Lung (tissue), 12 donors: ENCODE measurements around the gene PLPPR1. TPM values are rescaled to one million over a fixed set of nuclear protein-coding genes. Genes with fewer than 3 reads are reported as not detected.

Source experiments
- ATAC-seq: fragments of 200-7000 bp; cut with Tn5 transposase; one replicate; pipeline ENCODE4 v1.9.1; 2020; ENCODE audit warnings: moderate number of reproducible peaks; ENCODE audit not compliant: insufficient read depth, low FRiP score
- DNase-seq, 3 donors: peaks; one replicate each; pipeline ENCODE4 v3.0.0-alpha.2; 2013 to 2017
- H3K27ac ChIP-seq, 2 donors: one replicate each; pipeline ENCODE4 v1.5.1; 2013; ENCODE audit warnings: mild to moderate bottlenecking in 2 of 2, moderate library complexity in 2 of 2, control low read depth in 1 of 2, inconsistent platforms in 1 of 2, low read depth in 1 of 2, low read length in 1 of 2
- H3K27me3 ChIP-seq, 3 donors: one replicate each; pipeline ENCODE4 v1.5.1; 2013; ENCODE audit warnings: low read length in 2 of 3; ENCODE audit not compliant: control insufficient read depth in 3 of 3, insufficient read depth in 3 of 3
- H3K36me3 ChIP-seq, 4 donors: one replicate each; pipeline ENCODE4 v1.5.1; 2013; ENCODE audit warnings: low read length in 4 of 4, mild to moderate bottlenecking in 1 of 4, moderate library complexity in 1 of 4; ENCODE audit not compliant: control insufficient read depth in 4 of 4, insufficient read depth in 4 of 4
- H3K4me1 ChIP-seq, 5 donors: one replicate each; pipeline ENCODE4 v1.5.1; 2013; ENCODE audit warnings: low read length in 5 of 5, mild to moderate bottlenecking in 2 of 5, moderate library complexity in 1 of 5; ENCODE audit not compliant: control insufficient read depth in 5 of 5, insufficient read depth in 5 of 5
- H3K4me3 ChIP-seq: one replicate; pipeline ENCODE4 v1.5.1; 2013; ENCODE audit warnings: mild to moderate bottlenecking, control low read depth, moderate library complexity
- H3K9ac ChIP-seq, 2 donors: one replicate each; pipeline ENCODE4 v1.5.1; 2013; ENCODE audit warnings: low read length in 2 of 2, control low read depth in 1 of 2; ENCODE audit not compliant: insufficient read depth in 1 of 2
- H3K9me3 ChIP-seq, 4 donors: one replicate each; pipeline ENCODE4 v1.5.1; 2013; ENCODE audit warnings: low read length in 3 of 4, mild to moderate bottlenecking in 1 of 4, moderate library complexity in 1 of 4; ENCODE audit not compliant: control insufficient read depth in 4 of 4, insufficient read depth in 3 of 4
- CTCF ChIP-seq: IDR thresholded peaks from 2 replicates; pipeline ENCODE4 v1.5.1; 2012; ENCODE audit warnings: mild to moderate bottlenecking; ENCODE audit errors: control extremely low read depth, extremely low read depth
- WGBS, 2 donors: extraction: QIAGEN DNeasy Blood & Tissue Kit; methylation state at CpG; one replicate each; pipeline ENCODE4 v1.1.7; 2013; 5-methylcytosine and 5-hydroxymethylcytosine counted together
- polyA plus RNA-seq, 2 donors: library from polyadenylated mRNA; stranded (reverse); fragments of 200-250 nt; gene quantifications; one replicate each; pipeline ENCODE4 v1.2.1, GENCODE V29; 2013
- total RNA-seq, 2 donors: library from RNA; depleted of rRNA in 1 of 2; stranded (reverse); fragments of >200 nt in 1 of 2; gene quantifications; one replicate each; pipeline ENCODE4 v1.2.1, GENCODE V29; 2014 to 2021
- donor health status: control.
- donor health status: control.
- donor health status: Bipolar disorder and iron deficiency.
- donor health status: healthy.
- donor health status: DM: yes; HTN: yes; CAD: no.

Gene PLPPR1
- total and polyA plus RNA-seq, 4 donors = 0.91 to 8.4 (median 3.7) TPM

- Histone ChIP-seq H3K4me1 (no peaks in the 10 kb centered on the region), H3K9me3 (no peaks in the 10 kb centered on the region), H3K27ac (no peak overlapping the region), H3K27me3 (no peaks in the 10 kb centered on the region), H3K9ac (no peak overlapping the region), H3K4me3 (no peak overlapping the region), H3K36me3 (no peaks in the 10 kb centered on the region)
- TF ChIP-seq CTCF = no peak
- DNase-seq (peak in 1 of 3 donors; percentile 1), ATAC-seq (no peak)
- 49 to 74% methylated on average over 2 of the region's 2 CpGs for WGBS, 2 donors
These were observed 34.7 kb downstream of the PLPPR1 start for GRCh38 chr9:101063192-101063591.

GRCh38 chr9:101064206-101064605 lies 35.7 kb downstream of the PLPPR1 start:
- DNase-seq (no peak), ATAC-seq (no peak)
- Histone ChIP-seq H3K27me3 (no peaks in the 10 kb centered on the region), H3K9me3 (no peaks in the 10 kb centered on the region), H3K27ac (no peak overlapping the region), H3K36me3 (no peaks in the 10 kb centered on the region), H3K4me1 (no peaks in the 10 kb centered on the region), H3K4me3 (no peak overlapping the region), H3K9ac (no peak overlapping the region)
- TF ChIP-seq CTCF = no peak

GRCh38 chr9:101065930-101066329 lies 37.4 kb downstream of the PLPPR1 start:
- H3K4me3 ChIP-seq = no peak overlapping the region
- ATAC-seq (no peak), DNase-seq (no peak)
- no peak for TF ChIP-seq CTCF
- 84 to 86% methylated on average over 1 of the region's 1 CpG for WGBS, 2 donors
- H3K27me3 ChIP-seq = no peaks in the 10 kb centered on the region
- no peak overlapping the region for H3K27ac ChIP-seq
- no peaks in the 10 kb centered on the region for H3K36me3 ChIP-seq
- H3K9ac ChIP-seq = no peak overlapping the region
- no peaks in the 10 kb centered on the region for H3K4me1 ChIP-seq
- H3K9me3 ChIP-seq = no peaks in the 10 kb centered on the region

GRCh38 chr9:101068696-101069095 lies 40.2 kb downstream of the PLPPR1 start:
- no peak for ATAC-seq
- WGBS, 2 donors = 71 to 79% methylated on average over 1 of the region's 1 CpG
- TF ChIP-seq CTCF = no peak
- Histone ChIP-seq H3K4me3 (no peak overlapping the region), H3K27ac (no peak overlapping the region), H3K27me3 (no peaks in the 10 kb centered on the region), H3K9me3 (no peaks in the 10 kb centered on the region), H3K36me3 (no peaks in the 10 kb centered on the region), H3K9ac (no peak overlapping the region), H3K4me1 (no peaks in the 10 kb centered on the region)
- no peak for DNase-seq
